ENCODE results near the gene PRF1. TPM values are rescaled to one million over a fixed set of nuclear protein-coding genes. Genes with fewer than 3 reads are reported as not detected.
"Not testable (repeated sequence)": the region's sequence is repeated elsewhere in the genome, so short reads cannot be mapped to it uniquely, and the experiment has no call there.

PRF1 gene
- total RNA-seq, 4 donors from 2014 or later, result 1.4 to 3.5 (median 2.9) TPM

- DNase-seq, result no peak
- Histone ChIP-seq H3K4me1 (no peaks in the 10 kb centered on the region), H3K9me3 (no peaks in the 10 kb centered on the region), H3K36me3 (no peaks in the 10 kb centered on the region), H3K27me3 (no peaks in the 10 kb centered on the region), H3K4me3 (replicated peaks in 1 of 3) (no peak overlapping the region), H3K27ac (no peak overlapping the region)
- no peak for TF ChIP-seq CTCF (IDR thresholded peaks at IDR 0.05)
- TF ChIP-seq POLR2A (IDR thresholded peaks at IDR 0.05), result no peak
- WGBS, 2 donors, result 76 to 83% methylated on average over 7 of the region's 7 CpGs
- intact Hi-C loops (cut with DNase I), result no loop called here
Observed at GRCh38 chr10:70615784-70616522, 13.4 kb upstream of the PRF1 start.

- no peak overlapping the region for H3K27ac ChIP-seq
- H3K4me1 ChIP-seq, result no peaks in the 10 kb centered on the region
- H3K9me3 ChIP-seq, result no peaks in the 10 kb centered on the region
- TF ChIP-seq CTCF (IDR thresholded peaks at IDR 0.05) (no peak), POLR2A (IDR thresholded peaks at IDR 0.05) (no peak)
- intact Hi-C loops (cut with DNase I), result no loop called here
- no peaks in the 10 kb centered on the region for H3K27me3 ChIP-seq
- H3K36me3 ChIP-seq, result no peaks in the 10 kb centered on the region
- no peak overlapping the region for H3K4me3 ChIP-seq (replicated peaks in 1 of 3)
- 97 to 98% methylated on average over 2 of the region's 2 CpGs for WGBS, 2 donors
- no peak for DNase-seq
Observed at GRCh38 chr10:70615211-70615610, 12.7 kb upstream of the PRF1 start.

GRCh38 chr10:70614364-70614763 is 11.8 kb upstream of the PRF1 start:
- H3K36me3 ChIP-seq; DNase-seq; H3K9me3 ChIP-seq; H3K4me1 ChIP-seq; H3K27ac ChIP-seq; intact Hi-C loops (cut with DNase I); H3K27me3 ChIP-seq; H3K4me3 ChIP-seq (replicated peaks in 1 of 3): not testable (repeated sequence)
- WGBS, 2 donors, result 96 to 97% methylated on average over 3 of the region's 3 CpGs

- WGBS, 2 donors, result 89 to 90% methylated on average over 2 of the region's 2 CpGs
- H3K9me3 ChIP-seq, result no peaks in the 10 kb centered on the region
- H3K36me3 ChIP-seq, result no peaks in the 10 kb centered on the region
- no peak for DNase-seq
- intact Hi-C loops (cut with DNase I), result no loop called here
- no peak overlapping the region for H3K27ac ChIP-seq
- no peaks in the 10 kb centered on the region for H3K4me1 ChIP-seq
- H3K4me3 ChIP-seq (replicated peaks in 1 of 3), result no peak overlapping the region
- TF ChIP-seq CTCF (IDR thresholded peaks at IDR 0.05) (no peak), POLR2A (IDR thresholded peaks at IDR 0.05) (no peak)
- no peaks in the 10 kb centered on the region for H3K27me3 ChIP-seq
Observed at GRCh38 chr10:70613941-70614340, 11.4 kb upstream of the PRF1 start.

GRCh38 chr10:70607936-70608335 is 5.4 kb upstream of the PRF1 start:
- intact Hi-C loops (cut with DNase I), result no loop called here
- H3K27me3 ChIP-seq, result no peaks in the 10 kb centered on the region
- WGBS, 2 donors, result 92 to 98% methylated on average over 4 of the region's 4 CpGs
- no peaks in the 10 kb centered on the region for H3K36me3 ChIP-seq
- H3K27ac ChIP-seq, result no peak overlapping the region
- H3K4me1 ChIP-seq, result no peaks in the 10 kb centered on the region
- TF ChIP-seq CTCF (IDR thresholded peaks at IDR 0.05) (no peak), POLR2A (IDR thresholded peaks at IDR 0.05) (no peak)
- DNase-seq, result no peak
- H3K4me3 ChIP-seq (replicated peaks in 1 of 3), result no peak overlapping the region
- H3K9me3 ChIP-seq, result no peaks in the 10 kb centered on the region

Measured in thyroid gland (tissue), 4 donors.